Osteoblast (primary cell): ENCODE results near the gene PARD3. TPM values are rescaled to one million over a fixed set of nuclear protein-coding genes. Genes with fewer than 3 reads are reported as not detected.

ENCODE experiments used
- DNase-seq: peaks from one replicate; pipeline ENCODE4 v3.0.0; 2011; ENCODE audit warnings: low spot score, mixed read lengths; ENCODE audit not compliant: insufficient read length; ENCODE audit errors: missing footprints
- H2AFZ ChIP-seq: 2 replicates; pipeline ENCODE4 v1.6.0; 2011; ENCODE audit warnings: mild to moderate bottlenecking, low read length
- H3K27ac ChIP-seq: 2 replicates; pipeline ENCODE4 v1.5.1; 2011; ENCODE audit warnings: mild to moderate bottlenecking, low read depth, low read length, moderate library complexity
- H3K27me3 ChIP-seq: 2 replicates; pipeline ENCODE4 v1.6.0; 2012; ENCODE audit warnings: mild to moderate bottlenecking, control low read depth, inconsistent platforms, low read length, moderate library complexity; ENCODE audit not compliant: insufficient read depth
- H3K36me3 ChIP-seq: 2 replicates; pipeline ENCODE4 v1.5.1; 2011; ENCODE audit warnings: mild to moderate bottlenecking, low read length, control low read depth, moderate library complexity; ENCODE audit not compliant: insufficient read depth
- H3K4me1 ChIP-seq: 2 replicates; pipeline ENCODE4 v1.5.1; 2011; ENCODE audit warnings: mild to moderate bottlenecking, low read length, control low read depth, moderate library complexity; ENCODE audit not compliant: insufficient read depth
- H3K4me2 ChIP-seq: 2 replicates; pipeline ENCODE4 v1.6.0; 2011; ENCODE audit warnings: mild to moderate bottlenecking, low read length; ENCODE audit not compliant: insufficient read depth
- H3K4me3 ChIP-seq: fragments of 200-600 bp; sonication (generic); 3 replicates; pipeline ENCODE4 v1.5.1; 2012; ENCODE audit warnings: mild to moderate bottlenecking, low read length, inconsistent platforms; ENCODE audit not compliant: insufficient read depth
- H3K79me2 ChIP-seq: 2 replicates; pipeline ENCODE4 v1.6.0; 2012; ENCODE audit warnings: mild to moderate bottlenecking, low read length, control low read depth, inconsistent platforms; ENCODE audit not compliant: insufficient read depth
- H3K9me3 ChIP-seq: 2 replicates; pipeline ENCODE4 v1.5.1; 2011; ENCODE audit warnings: low read depth, low read length, control low read depth
- H4K20me1 ChIP-seq: 2 replicates; pipeline ENCODE4 v1.6.0; 2012; ENCODE audit warnings: mild to moderate bottlenecking, low read length, control low read depth; ENCODE audit not compliant: insufficient read depth
- total RNA-seq: library from RNA; depleted of rRNA; stranded (reverse); fragments of >200 nt; gene quantifications from 2 replicates; pipeline ENCODE4 v1.2.3, GENCODE V29; 2012
- TF ChIP-seq, protein P1 (sequence below): IDR thresholded peaks from 2 replicates; pipeline ENCODE4 v1.5.1; 2011; ENCODE audit warnings: mild to moderate bottlenecking, low read depth, low read length, moderate library complexity; ENCODE audit errors: extremely low read depth

The PARD3 gene
- total RNA-seq, 1 donor = 71.7 TPM

DNA sequence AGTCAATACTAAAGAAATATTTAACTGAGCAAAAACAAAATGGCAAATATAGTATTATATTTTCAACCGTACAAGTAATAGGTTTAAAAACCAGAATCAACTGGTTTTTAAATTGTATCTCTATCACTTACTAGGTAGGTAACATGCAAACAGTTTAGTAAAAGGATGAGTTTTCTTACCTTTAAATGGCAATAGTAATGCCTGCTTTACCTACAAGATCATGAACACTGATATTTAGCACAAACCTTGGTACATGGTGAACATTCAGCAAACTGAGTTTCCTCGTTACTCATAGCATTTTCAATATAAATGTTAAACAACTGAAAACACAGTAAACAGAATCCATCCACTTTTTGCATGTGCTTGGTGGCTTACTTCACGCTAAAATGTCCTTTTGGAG is 389.1 kb downstream of the PARD3 start:
- TF ChIP-seq, protein P1, sequence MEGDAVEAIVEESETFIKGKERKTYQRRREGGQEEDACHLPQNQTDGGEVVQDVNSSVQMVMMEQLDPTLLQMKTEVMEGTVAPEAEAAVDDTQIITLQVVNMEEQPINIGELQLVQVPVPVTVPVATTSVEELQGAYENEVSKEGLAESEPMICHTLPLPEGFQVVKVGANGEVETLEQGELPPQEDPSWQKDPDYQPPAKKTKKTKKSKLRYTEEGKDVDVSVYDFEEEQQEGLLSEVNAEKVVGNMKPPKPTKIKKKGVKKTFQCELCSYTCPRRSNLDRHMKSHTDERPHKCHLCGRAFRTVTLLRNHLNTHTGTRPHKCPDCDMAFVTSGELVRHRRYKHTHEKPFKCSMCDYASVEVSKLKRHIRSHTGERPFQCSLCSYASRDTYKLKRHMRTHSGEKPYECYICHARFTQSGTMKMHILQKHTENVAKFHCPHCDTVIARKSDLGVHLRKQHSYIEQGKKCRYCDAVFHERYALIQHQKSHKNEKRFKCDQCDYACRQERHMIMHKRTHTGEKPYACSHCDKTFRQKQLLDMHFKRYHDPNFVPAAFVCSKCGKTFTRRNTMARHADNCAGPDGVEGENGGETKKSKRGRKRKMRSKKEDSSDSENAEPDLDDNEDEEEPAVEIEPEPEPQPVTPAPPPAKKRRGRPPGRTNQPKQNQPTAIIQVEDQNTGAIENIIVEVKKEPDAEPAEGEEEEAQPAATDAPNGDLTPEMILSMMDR = no peak
- H3K9me3 ChIP-seq = no peaks in the 10 kb centered on the region
- H4K20me1 ChIP-seq = no peaks in the 10 kb centered on the region
- H3K79me2 ChIP-seq = no peaks in the 10 kb centered on the region
- H3K27me3 ChIP-seq = no peaks in the 10 kb centered on the region
- H2AFZ ChIP-seq = no peak overlapping the region
- no peak for DNase-seq
- H3K4me3 ChIP-seq = no peak overlapping the region
- no peak overlapping the region for H3K4me2 ChIP-seq
- no peak overlapping the region for H3K27ac ChIP-seq
- peaks cover 1% of the 10 kb centered on the region for H3K4me1 ChIP-seq
- H3K36me3 ChIP-seq = no peaks in the 10 kb centered on the region

DNA sequence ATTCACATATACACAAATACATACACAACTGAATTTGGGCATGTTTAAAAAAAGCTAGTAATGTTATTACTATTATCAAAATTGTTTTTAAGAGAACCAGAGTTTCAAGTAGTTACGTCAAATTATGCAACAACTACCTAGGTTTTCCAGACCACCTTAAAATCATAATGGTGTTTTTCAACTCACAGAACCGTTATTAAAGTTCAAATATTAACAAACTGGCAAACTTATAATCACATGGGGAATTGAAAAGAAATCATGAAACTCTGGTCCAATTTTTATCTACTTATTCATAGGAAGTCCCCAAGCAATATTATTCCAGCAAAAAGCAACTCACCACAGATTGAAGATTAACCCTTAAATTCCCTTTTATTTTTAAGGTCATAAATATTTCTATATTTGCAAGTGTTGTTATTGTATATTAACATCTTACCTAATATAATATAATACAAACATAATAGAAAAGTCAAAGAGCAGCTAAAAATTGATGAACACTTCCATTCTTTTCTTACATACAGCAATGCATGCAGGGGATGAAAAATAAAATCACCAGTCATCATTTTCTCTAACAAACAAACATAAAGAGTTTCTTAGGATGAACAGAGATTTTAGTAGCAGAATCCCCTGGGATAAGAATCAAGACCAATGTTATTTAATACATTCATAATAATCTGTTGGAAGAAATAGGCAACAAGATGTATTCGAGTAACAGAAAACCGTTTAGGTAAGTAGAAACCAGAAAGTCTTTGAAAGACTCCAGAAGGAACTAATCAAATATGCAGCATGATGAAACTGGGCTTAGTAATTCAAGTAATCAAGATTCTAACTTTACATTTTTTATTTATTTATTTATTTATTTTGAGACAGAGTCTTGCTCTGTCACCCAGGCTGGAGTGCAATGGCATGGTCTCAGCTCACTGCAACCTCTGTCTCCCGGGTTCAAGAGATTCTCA is 391.1 kb downstream of the PARD3 start:
- no peak overlapping the region for H2AFZ ChIP-seq
- H3K36me3 ChIP-seq = no peaks in the 10 kb centered on the region
- no peaks in the 10 kb centered on the region for H3K4me1 ChIP-seq
- no peaks in the 10 kb centered on the region for H3K9me3 ChIP-seq
- TF ChIP-seq, protein P1 = no peak
- no peak overlapping the region for H3K4me2 ChIP-seq
- H4K20me1 ChIP-seq = no peaks in the 10 kb centered on the region
- no peak overlapping the region for H3K27ac ChIP-seq
- no peaks in the 10 kb centered on the region for H3K79me2 ChIP-seq
- H3K4me3 ChIP-seq = no peak overlapping the region
- no peak for DNase-seq
- no peaks in the 10 kb centered on the region for H3K27me3 ChIP-seq

DNA sequence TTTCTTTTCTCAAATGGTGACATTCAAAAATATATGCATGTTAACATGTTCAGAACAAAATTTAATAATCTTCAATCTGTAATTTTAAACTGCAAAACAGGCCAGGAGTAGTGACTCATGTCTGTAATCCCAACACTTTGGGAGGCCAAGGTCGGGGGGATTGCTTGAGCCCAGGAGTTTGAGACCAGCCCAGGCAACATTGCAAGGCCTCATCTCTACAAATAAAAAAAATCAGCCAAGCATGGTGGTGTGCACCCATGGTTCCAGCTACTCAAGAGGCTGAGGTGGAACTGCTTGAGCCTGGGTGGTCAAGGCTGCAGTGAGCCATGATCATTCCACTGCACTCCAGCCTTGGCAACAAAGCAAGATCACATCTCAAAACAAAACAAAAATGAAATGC is 394.3 kb downstream of the PARD3 start:
- Histone ChIP-seq H3K9me3 (no peaks in the 10 kb centered on the region), H3K27me3 (no peaks in the 10 kb centered on the region), H3K4me1 (no peaks in the 10 kb centered on the region), H3K27ac (no peak overlapping the region), H3K79me2 (no peaks in the 10 kb centered on the region), H3K36me3 (no peaks in the 10 kb centered on the region), H3K4me3 (no peak overlapping the region), H2AFZ (no peak overlapping the region), H3K4me2 (no peak overlapping the region), H4K20me1 (no peaks in the 10 kb centered on the region)
- no peak for DNase-seq
- TF ChIP-seq, protein P1 = no peak

DNA sequence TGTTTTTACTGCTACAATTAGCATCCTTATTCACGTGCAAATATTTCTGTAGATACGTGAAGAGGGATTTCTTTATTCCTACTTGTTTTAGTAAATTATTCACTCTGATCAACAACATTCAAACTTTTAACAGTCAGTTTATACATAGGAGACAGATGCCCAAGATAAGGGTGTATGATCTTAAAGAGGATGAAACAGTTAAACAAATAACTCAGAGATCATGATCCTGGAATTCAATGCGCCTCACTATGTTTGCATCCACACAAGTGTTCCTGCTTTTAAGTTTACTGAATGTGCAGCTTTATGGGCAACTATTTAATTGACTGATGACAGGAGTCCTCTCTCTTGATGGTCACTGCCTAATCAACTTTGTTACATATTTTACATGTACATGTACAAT is 394.8 kb downstream of the PARD3 start:
- no peak overlapping the region for H2AFZ ChIP-seq
- H3K36me3 ChIP-seq = no peaks in the 10 kb centered on the region
- H3K4me1 ChIP-seq = no peaks in the 10 kb centered on the region
- no peak overlapping the region for H3K4me3 ChIP-seq
- TF ChIP-seq, protein P1 = no peak
- no peak overlapping the region for H3K4me2 ChIP-seq
- H3K27me3 ChIP-seq = no peaks in the 10 kb centered on the region
- no peaks in the 10 kb centered on the region for H3K9me3 ChIP-seq
- no peak overlapping the region for H3K27ac ChIP-seq
- no peaks in the 10 kb centered on the region for H3K79me2 ChIP-seq
- no peaks in the 10 kb centered on the region for H4K20me1 ChIP-seq
- no peak for DNase-seq
